Renal pelvis (tissue), 12 donors: ENCODE data around the gene PRXL2C. TPM values are rescaled to one million over a fixed set of nuclear protein-coding genes. Genes with fewer than 3 reads are reported as not detected.
"Not testable (repeated sequence)": the region's sequence is repeated elsewhere in the genome, so short reads cannot be mapped to it uniquely, and the experiment has no call there.

Experiments used
- DNase-seq: peaks from one replicate; pipeline ENCODE4 v3.0.0-alpha.2; 2013
- long read RNA-seq, 16 experiments: transcript quantifications; one replicate each; lab custom pipeline, GENCODE V29; 2026
- polyA plus RNA-seq, 3 donors: library from polyadenylated mRNA; unstranded; fragments of 120-200 nt; gene quantifications; one replicate each; pipeline ENCODE4 v1.2.1, GENCODE V29; 2013; ENCODE audit not compliant: insufficient read length in 3 of 3

The PRXL2C gene, protein sequence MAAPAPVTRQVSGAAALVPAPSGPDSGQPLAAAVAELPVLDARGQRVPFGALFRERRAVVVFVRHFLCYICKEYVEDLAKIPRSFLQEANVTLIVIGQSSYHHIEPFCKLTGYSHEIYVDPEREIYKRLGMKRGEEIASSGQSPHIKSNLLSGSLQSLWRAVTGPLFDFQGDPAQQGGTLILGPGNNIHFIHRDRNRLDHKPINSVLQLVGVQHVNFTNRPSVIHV
- polyA plus RNA-seq = 1 to 10 TPM; 4.2 to 5.8 (median 4.7) TPM
- long read RNA-seq, donor 1, partial matches to known transcripts = 0 of 4 reads
- long read RNA-seq, donor 1, other reads (novel, unspliced or antisense) = 0 of 4 reads
- long read RNA-seq, donor 2, transcript PRXL2C-201 (6 exons, 2,863 nt) = major isoform, 7 of 8 reads
- long read RNA-seq, donor 2, partial matches to known transcripts = 0 of 8 reads
- long read RNA-seq, donor 2, other reads (novel, unspliced or antisense) = 0 of 8 reads
- long read RNA-seq, donor 3, partial matches to known transcripts = 0 of 2 reads
- long read RNA-seq, donor 3, other reads (novel, unspliced or antisense) = 0 of 2 reads
- long read RNA-seq, donor 4, transcript PRXL2C-201 (6 exons, 2,863 nt) = major isoform, 5 of 22 reads
- long read RNA-seq, donor 4, partial matches to known transcripts = 17 of 22 reads
- long read RNA-seq, donor 4, other reads (novel, unspliced or antisense) = 0 of 22 reads
- long read RNA-seq, donor 5 = 0 reads
- long read RNA-seq, donor 6, partial matches to known transcripts = 0 of 3 reads
- long read RNA-seq, donor 6, other reads (novel, unspliced or antisense) = 0 of 3 reads
- long read RNA-seq, donor 7, transcript PRXL2C-201 (6 exons, 2,863 nt) = major isoform, 9 of 9 reads
- long read RNA-seq, donor 7, partial matches to known transcripts = 0 of 9 reads
- long read RNA-seq, donor 7, other reads (novel, unspliced or antisense) = 0 of 9 reads
- long read RNA-seq, donor 8, partial matches to known transcripts = 0 of 2 reads
- long read RNA-seq, donor 8, other reads (novel, unspliced or antisense) = 0 of 2 reads
- long read RNA-seq, donor 9, partial matches to known transcripts = 0 of 3 reads
- long read RNA-seq, donor 9, other reads (novel, unspliced or antisense) = 0 of 3 reads
- long read RNA-seq, donor 10, partial matches to known transcripts = 0 of 2 reads
- long read RNA-seq, donor 10, other reads (novel, unspliced or antisense) = 0 of 2 reads
- long read RNA-seq, donor 11, partial matches to known transcripts = 0 of 1 reads
- long read RNA-seq, donor 11, other reads (novel, unspliced or antisense) = 0 of 1 reads
- long read RNA-seq, donor 12, partial matches to known transcripts = 0 of 5 reads
- long read RNA-seq, donor 12, other reads (novel, unspliced or antisense) = 0 of 5 reads
- long read RNA-seq, donor 13, partial matches to known transcripts = 0 of 4 reads
- long read RNA-seq, donor 13, other reads (novel, unspliced or antisense) = 0 of 4 reads
- long read RNA-seq, donor 14 = 0 reads
- long read RNA-seq, donor 15, transcript PRXL2C-201 (6 exons, 2,863 nt) = major isoform, 7 of 7 reads
- long read RNA-seq, donor 15, partial matches to known transcripts = 0 of 7 reads
- long read RNA-seq, donor 15, other reads (novel, unspliced or antisense) = 0 of 7 reads
- long read RNA-seq, donor 16, partial matches to known transcripts = 0 of 3 reads
- long read RNA-seq, donor 16, other reads (novel, unspliced or antisense) = 0 of 3 reads

DNA sequence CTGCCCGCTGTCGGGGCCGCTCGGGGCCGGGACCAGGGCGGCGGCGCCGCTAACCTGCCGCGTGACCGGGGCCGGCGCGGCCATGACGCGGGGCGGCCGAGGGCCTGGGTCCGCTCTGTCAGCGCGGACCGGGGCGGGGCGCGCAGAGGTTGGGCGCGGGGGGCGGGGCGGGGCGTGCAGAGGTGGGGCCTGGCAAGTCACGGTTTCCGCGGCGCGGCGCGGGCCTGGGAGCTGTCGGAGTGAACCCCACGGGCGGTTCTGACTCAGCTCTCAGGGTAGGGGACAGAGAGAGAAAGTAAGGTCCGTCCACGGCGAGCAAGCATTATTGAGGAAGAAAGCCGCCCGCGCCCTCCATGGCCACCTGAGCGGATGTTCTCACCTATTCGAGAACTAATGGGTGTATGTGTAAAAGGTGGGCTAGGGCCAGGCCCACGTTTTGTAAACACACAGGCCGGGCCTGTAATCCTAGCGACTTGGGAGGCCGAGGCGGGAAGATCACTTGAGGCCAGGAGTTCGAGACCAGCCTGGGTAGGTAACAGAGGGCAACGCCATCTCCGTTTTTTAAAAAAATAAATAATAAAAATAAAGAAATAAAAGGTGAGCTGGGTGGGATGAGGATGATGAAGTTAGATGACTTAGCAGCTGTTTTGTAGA is at the start of gene PRXL2C:
Gene PRXL2C, minus strand, starts transcription at position 120 of the 654 bp plus-strand sequence. Its CDS starts 36 bp downstream, at position 84.
- peak; percentile 62 for DNase-seq

DNA sequence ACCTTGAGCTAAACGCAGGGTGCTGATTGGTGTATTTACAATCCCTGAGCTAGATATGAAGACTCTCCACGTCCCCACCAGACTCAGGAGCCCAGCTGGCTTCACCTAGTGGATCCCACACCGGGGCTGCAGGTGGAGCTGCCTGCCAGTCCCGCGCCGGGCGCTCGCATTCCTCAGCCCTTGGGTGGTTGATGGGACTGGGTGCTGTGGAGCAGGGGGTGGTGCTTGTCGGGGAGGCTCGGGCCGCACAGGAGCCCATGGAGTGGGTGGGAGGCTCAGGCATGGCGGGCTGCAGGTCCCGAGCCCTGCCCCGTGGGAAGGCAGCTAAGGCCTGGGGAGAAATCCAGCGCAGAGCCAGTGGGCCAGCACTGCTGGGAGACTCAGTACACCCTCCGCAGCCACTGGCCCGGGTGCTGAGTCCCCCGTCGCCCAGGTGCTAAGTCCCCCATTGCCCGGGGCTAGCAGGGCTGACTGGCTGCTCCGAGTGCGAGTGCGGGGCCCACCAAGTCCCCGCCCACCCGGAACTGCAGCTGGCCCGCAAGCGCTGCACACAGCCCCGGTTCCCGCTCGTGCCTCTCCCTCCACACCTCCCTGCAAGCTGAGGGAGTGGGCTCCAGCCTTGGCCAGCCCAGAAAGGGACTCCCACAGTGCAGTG is 45.7 kb upstream of the PRXL2C start:
- not testable (repeated sequence) for DNase-seq

DNA sequence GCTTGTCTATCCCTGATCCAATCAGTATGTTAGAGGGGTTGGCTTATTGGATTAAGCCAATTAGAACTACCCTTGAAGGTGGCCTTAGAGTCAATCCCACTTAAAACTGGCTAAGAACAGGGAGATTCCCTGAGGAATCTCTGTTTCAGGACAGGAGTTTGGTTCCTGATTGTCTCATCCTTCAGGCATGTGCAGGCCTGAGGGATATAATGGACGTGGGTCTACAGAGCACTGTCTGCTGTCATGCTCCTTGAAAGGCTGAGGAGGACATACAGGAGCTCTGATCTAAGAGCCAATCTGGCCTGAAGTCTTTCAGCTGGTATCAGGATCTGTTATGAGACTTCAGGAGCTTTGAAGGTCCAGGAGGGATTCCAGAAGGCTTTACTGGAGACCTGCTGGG is 36.2 kb upstream of the PRXL2C start:
- DNase-seq = no peak

DNA sequence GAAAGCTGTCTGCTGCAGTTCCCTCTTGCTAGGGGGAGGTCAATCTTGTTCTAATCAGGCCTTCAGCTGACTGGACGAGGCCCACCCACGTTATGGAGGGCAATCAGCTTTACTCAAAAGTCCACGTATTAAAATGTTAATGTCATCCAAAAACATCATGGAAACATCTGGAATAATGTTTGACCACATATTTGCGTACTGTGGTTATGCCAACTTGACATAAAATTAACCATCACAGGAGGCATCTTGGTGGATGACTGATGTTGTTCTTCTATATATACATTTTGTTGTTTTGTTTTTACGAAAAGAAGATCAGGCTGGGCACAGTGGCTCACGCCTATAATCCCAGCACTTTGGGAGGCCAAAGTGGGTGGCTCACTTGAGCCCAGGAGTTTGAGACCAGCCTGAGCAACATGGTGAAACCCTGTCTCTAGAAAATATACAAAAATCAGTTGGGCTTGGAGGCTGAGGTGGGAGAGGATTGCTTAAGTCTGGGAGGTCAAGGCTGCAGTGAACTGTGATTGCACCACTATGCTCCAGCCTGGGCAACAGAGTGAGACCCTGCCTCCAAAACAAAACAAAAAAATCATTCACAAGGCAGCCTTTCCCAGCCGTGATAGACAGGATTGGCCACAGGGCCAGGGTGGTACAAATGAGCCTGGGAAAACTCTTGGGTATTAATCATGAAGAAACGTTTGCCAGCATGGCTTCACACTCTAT is 33.8 kb upstream of the PRXL2C start:
- no peak for DNase-seq

DNA sequence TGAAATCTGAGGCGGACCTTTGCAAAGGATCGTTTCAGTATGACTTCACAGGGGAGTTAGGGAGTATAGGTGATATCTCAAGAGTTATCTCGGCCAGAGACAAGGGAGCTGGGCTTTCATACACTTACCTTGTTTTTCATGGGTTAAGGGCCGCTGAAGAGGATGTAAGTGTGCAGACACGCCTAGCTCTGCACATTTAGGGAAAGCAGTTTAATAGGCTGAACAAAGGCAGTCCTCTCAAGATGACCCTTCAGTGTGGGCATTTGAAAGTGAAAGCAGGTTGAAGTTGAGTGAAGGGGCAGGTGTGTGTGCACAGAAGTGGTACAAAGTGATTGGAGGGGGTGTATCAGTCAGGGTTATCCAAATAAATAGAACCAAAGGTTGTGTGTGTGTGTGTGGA is 33.1 kb upstream of the PRXL2C start:
- no peak for DNase-seq

DNA sequence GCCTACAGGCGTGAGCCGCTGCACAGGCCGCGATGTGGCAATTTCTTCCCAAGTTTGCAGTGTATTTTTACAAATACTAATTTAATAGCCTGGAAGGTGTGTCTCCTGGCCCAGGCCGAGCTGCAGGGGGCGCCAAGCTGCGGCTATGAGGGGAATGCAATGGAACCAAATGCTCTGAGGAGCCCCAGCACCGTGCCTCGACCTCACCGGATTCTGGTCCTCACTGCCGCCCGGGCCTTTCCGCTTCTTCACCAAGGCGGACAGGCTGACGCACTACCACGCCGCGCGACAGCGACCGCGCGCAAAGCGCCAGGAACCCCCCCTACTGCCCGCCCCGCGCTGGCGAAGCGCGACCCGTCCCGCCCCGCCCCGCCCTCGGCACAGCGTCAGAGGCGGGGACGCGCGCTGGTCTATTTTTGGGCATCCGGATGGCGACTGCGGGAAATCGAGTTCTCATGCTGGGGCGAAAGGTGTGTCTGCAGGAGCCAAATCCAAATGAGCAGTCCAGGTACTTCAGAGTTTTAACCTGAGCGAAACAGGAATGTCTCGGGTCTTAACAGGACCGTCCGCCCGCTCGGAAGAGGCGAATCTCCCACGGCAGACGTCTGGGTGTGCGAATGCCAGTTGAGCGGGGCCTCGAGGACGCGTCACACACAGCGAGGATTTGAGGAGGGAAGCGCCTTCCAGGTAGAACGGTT is 31.7 kb upstream of the PRXL2C start:
- DNase-seq = peak; percentile 67

DNA sequence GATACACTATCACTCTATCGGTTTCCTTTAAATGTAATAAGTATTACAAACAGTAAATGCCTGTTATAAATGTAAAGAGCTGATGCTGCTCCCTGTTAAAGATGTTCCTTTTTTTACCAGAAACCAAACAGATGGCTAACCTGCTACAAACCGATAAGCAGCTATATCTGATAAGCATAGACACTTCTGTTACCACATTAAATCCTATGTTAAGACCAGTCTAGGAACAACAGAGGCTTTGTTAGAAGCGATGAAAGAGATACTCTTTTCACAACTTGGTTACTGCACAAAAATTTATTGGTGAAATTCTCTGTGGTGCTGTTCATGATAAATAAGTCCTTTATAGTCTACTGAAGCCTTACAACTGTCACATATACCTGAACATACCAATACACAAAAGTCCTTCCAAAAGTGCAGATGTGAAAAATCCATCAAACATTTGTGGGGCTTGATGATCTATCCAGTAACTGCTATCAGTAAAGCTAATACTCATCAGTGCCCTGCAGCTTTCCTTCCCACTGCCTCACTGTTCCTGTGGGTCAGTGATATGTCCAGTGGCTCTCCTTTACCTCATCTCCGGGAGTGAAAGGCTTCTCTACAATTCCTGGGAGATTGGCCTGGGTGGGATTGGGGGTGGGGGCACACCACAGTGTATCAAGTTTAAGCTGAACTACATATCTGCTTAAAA is 25.8 kb upstream of the PRXL2C start:
- DNase-seq = no peak

DNA sequence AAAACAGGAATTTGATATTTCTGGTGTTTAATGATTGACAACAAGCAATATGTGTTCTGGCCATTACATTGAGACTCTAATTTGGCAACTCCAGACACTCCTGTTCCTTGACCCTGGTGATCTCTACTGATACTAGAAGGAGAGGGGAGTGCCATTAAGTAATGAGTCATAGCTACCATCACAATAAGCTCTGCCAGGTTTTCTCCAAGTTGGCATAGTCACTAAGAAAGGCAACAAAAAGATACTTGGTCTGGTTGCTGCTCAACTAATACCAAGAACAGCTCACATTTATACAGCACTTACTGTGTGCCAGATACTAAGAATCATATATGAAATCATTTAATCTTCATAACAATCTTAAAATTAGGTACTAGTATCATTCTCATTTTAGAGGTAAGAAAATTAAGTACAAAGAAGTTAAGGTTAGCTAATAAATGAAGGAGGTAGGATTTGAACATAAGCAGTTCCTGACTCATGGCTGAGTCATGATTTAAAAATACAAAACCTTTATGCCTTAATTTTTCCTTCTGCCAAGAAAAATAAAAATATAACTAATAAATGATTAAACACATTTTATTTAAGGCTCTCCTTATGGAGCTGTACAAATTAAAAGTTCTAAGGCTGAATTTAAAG is 19.9 kb upstream of the PRXL2C start:
- no peak for DNase-seq

DNA sequence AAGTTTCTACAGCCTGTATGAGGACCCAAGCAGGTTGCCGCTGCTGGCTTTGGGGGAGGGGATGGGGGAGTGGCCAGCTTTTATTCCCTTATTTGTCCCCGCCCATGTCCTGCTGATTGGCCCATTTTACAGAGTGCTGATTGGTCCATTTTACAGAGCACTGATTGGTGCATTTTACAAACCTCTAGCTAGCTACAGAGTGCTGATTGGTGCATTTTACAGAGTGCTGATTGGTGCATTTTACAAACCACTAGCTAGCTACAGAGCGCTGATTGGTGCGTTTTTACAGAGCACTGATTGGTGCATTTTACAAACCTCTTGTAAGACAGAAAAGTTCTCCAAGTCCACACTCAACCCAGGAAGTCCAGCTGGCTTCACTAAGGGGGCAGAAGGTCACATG is 18.7 kb upstream of the PRXL2C start:
- not testable (repeated sequence) for DNase-seq

DNA sequence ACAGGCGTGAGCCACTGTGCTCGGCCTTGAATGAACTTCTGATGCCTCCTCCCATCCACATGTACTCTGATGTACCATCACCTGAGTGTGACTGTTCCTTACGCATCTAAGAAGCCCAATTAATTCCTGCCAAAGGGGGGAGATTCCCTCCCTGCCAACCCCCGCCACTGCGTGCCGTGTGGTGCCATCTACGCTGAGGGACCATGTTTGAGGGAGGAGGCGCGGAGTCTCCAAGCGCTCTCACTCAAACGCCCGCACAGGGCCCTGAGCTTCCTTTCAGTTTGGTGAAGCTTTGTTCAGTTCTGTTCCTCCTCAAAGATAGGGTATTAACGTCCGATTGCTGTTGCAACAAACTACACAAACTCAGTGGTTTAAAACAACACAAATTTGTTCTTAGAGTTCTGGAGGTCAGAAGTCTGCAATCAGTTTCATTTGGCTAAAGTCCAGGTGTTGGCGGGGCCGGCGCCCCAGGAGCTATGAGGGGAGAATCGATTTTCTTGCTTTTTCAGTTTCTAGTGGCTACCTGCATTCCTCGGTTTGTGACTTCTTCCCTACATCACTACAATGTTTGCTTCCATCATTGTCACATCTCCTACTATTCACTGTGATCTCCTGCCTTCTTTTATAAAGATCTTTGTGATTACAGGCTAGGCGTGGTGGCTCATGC is 13.9 kb upstream of the PRXL2C start:
- no peak for DNase-seq

DNA sequence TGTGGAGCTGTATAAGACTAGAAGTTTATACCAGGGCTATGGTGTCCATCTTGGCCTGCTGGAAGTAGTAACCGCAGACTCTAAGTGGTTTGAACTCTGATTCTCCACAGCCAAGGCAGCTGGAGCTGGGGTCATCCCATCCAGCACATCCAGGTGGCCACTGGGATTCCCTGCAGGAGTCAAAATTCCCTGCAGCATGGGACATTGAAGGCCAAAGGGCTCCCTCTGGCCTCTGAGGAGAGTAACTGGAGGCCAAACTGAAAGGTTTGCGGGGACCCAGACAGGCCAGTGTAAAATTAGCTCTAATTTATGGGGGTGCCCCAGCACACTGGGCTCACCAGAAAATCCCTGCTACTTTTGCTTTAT is 12.2 kb upstream of the PRXL2C start:
- DNase-seq = no peak

DNA sequence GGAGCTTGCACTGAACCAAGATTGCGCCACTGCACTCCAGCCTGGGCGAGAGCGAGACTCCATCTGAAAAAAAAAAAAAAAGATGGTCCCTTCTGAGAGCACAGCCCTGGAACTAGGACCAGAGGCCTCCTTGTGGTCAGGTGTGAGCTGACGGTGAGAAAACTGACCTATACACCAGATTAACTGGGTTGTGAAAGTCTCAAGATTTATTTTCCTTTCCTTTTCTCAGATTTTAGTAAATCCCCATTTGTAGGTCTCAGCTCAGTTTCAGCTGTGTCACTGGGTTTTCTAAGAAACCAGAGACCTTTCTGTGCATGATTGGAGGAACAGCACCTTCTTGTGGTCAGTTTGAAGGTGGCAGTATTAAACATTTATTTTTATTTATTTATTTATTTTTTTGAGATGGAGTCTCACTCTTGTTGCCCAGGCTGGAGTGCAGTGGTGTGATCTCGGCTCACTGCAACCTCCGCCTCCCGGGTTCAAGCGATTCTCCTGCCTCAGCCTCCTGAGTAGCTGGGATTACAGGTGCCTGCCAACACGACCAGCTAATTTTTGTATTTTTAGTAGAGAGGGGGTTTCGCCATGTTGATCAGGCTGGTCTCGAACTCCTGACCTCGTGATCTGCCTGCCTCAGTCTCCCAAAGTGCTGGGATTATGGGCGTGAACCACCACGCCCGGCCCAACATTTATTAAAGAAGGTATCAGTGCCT is 11.7 kb upstream of the PRXL2C start:
- DNase-seq = peak; percentile 45

DNA sequence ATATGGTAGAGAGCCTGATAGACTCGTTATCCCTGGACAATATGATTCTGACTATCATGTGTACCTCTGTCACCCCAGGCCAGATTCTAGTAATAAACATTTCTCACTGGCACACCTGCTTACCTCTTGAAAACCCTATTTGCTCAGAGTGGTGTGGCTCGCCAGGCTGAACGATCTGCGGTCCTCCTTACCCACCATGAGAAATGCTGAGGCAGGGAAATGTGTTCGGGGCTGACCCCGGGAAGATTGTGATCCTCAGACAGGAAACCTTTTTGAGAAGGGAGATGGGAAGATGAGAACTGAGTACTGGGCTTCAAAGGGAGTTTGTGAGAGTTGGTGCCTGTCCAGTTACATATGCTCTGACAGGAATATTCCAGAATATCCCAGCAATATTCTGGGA is 10.7 kb upstream of the PRXL2C start:
- no peak for DNase-seq

DNA sequence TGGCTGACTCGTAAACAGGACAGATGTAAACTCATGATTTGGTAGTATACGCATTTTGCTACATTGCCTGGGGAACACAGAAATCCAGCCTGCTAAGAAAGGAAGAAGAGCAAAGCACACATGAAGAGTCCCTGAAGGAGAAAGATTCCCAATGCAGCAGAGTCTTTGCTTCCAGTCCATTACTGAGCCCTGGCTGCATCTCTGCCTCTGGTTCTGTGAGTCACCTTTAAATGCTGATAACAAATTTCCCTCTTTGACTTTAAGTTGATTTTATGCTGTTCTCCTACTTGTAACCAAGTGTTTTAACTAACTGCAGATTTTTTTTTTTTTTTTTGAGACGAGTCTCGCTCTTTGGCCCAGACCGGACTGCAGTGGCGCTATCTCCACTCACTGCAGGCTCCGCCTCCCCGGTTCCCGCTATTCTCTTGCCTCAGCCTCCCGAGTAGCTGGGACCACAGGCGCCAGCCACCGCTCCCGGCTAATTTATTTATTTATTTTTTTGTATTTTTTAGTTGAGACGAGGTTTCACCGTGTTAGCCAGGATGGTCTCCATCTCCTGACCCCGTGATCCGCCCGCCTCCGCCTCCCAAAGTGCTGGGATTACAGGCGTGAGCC is 8.5 kb upstream of the PRXL2C start:
- DNase-seq = no peak

DNA sequence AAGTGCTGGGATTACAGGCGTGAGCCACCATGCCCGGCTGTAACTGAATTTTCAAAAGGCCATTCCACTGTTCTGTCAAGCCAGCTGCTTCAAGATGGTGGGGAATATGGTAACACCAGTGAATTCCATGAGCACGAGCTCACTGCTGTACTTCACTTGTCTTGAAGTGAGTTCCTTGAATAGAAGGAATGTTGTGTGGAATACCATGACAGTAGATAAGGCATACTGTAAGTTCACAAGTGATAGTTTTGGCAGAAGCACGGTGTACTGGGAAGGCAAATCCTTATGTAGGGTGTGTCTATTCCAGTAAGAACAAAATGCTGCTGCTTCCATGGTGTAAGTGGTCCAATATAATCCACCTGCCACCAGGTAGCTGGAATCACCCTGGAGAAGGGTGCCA is 6.6 kb upstream of the PRXL2C start:
- DNase-seq = no peak
